HUES48 (cell line): Measurements from ENCODE around the gene RASGRF1.

ENCODE experiments used
- H3K27ac ChIP-seq: one replicate; pipeline ENCODE4 v1.7.0; 2013; ENCODE audit warnings: low read depth, low read length, inconsistent platforms
- H3K27me3 ChIP-seq: 2 replicates; pipeline ENCODE4 v1.6.1; 2013; ENCODE audit warnings: mild to moderate bottlenecking, low read length; ENCODE audit not compliant: control insufficient read depth, insufficient read depth
- H3K36me3 ChIP-seq: 2 replicates; pipeline ENCODE4 v1.6.1; 2013; ENCODE audit warnings: low read length; ENCODE audit not compliant: control insufficient read depth, insufficient read depth
- H3K4me1 ChIP-seq: 2 replicates; pipeline ENCODE4 v1.6.1; 2013; ENCODE audit warnings: mild to moderate bottlenecking, low read length; ENCODE audit not compliant: control insufficient read depth, insufficient read depth
- H3K4me3 ChIP-seq: 2 replicates; pipeline ENCODE4 v1.5.1; 2013; ENCODE audit warnings: mild to moderate bottlenecking, low read depth, low read length
- H3K9ac ChIP-seq: 2 replicates; pipeline ENCODE4 v1.6.1; 2013; ENCODE audit warnings: mild to moderate bottlenecking, low read depth, low read length, moderate library complexity
- H3K9me3 ChIP-seq: 2 replicates; pipeline ENCODE4 v1.6.1; 2013; ENCODE audit warnings: low read length; ENCODE audit not compliant: control insufficient read depth, insufficient read depth

RASGRF1 gene

DNA sequence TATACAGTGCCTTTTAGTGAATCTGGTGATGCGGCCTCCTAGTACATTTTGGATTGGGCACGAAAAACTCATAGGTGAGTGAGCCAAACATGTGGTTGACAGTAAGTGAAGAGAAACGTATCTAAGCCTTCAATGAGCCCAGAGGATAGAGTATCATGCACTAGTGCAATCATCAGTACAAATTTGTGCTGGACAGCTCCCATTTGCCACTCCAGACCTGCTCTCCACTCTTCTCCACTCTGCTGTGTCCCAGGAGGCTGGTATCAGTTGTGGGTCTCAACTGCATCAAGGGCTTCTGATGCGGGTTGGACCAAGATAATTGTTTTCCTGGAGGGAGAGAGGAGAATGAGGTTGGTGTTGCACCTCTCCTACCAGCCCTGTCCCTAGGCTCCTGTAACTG is 9.1 kb upstream of the RASGRF1 start:
- no peaks in the 10 kb centered on the region for H3K4me1 ChIP-seq
- H3K27ac ChIP-seq: no peak overlapping the region
- no peaks in the 10 kb centered on the region for H3K9me3 ChIP-seq
- no peaks in the 10 kb centered on the region for H3K36me3 ChIP-seq
- no peak overlapping the region for H3K4me3 ChIP-seq
- H3K27me3 ChIP-seq: peaks cover 42% of the 10 kb centered on the region
- no peak overlapping the region for H3K9ac ChIP-seq

DNA sequence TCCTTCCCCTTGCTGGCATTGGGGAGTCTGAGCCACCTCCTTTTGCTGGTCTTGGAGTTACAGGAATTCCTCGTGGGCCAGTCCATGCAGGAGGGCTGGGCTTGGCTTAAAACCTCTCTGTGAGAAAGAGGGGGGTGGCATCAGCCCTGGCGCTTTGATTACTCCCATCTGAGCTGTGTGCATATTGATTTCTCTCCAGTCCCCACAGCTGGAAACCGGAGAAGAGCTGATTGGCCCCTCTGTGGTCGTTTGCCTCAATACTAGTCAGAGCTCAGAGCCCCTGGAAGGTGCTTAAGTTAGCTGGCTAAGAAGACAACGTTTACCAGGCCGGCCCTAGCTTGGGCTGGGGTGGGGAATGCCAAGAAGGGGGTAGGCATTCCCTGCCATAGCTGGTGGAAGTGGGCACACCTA is 4.0 kb upstream of the RASGRF1 start:
- Histone ChIP-seq H3K4me1 (peaks cover 5% of the 10 kb centered on the region; the same call in 1 of the 2 replicates), H3K27me3 (peaks cover 72% of the 10 kb centered on the region), H3K9me3 (no peaks in the 10 kb centered on the region), H3K36me3 (no peaks in the 10 kb centered on the region), H3K4me3 (no peak overlapping the region), H3K9ac (no peak overlapping the region), H3K27ac (no peak overlapping the region)

GRCh38 chr15:79093352-79093935 is 2.9 kb upstream of the RASGRF1 start:
- H3K27me3 ChIP-seq: peaks cover 84% of the 10 kb centered on the region
- H3K9me3 ChIP-seq: no peaks in the 10 kb centered on the region
- no peak overlapping the region for H3K4me3 ChIP-seq
- H3K36me3 ChIP-seq: no peaks in the 10 kb centered on the region
- no peak overlapping the region for H3K27ac ChIP-seq
- peaks cover 10% of the 10 kb centered on the region for H3K4me1 ChIP-seq
- H3K9ac ChIP-seq: no peak overlapping the region

GRCh38 chr15:79092382-79092781 is 1.8 kb upstream of the RASGRF1 start:
- no peak overlapping the region for H3K9ac ChIP-seq
- H3K27ac ChIP-seq: no peak overlapping the region
- H3K4me1 ChIP-seq: peaks cover 10% of the 10 kb centered on the region
- no peaks in the 10 kb centered on the region for H3K9me3 ChIP-seq
- peaks cover 94% of the 10 kb centered on the region for H3K27me3 ChIP-seq
- H3K4me3 ChIP-seq: no peak overlapping the region
- no peaks in the 10 kb centered on the region for H3K36me3 ChIP-seq

- no peak overlapping the region for H3K9ac ChIP-seq
- no peaks in the 10 kb centered on the region for H3K36me3 ChIP-seq
- H3K4me1 ChIP-seq: peaks cover 10% of the 10 kb centered on the region
- peaks cover 95% of the 10 kb centered on the region for H3K27me3 ChIP-seq
- H3K9me3 ChIP-seq: no peaks in the 10 kb centered on the region
- H3K4me3 ChIP-seq: peak overlapping the region; percentile 68
- H3K27ac ChIP-seq: no peak overlapping the region
Measured at GRCh38 chr15:79091204-79091867, 756 bp upstream of the RASGRF1 start.

DNA sequence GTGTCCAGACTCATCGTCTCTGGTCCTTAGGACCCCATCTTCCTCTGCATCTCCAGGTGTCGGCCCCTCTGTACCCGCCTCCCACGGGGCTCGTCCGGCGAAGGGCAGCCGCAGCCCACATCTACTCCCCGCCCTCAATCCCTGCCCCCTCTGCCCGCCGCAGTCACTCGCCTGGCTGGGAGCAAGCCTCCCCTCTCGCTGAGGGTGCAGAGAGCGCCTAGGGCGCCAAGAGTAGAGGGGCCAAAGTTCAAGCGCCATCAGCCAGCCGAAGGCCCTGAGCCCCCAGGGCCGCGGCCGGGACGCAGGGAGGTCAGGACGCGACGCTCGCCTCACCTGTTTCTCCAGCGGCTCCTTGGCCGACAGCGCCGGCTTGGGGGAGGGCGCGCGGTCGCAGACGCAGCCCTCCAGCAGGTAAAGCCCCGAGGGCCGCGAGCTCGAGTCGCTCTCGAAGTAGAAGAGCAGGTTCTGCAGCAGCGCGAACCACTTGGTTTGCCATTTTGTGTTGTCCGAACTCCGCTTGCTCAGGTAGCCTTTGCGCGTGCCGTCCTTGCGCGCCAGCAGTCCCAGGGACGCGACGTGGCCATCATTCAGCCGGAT is 592 bp downstream of the RASGRF1 start:
- peaks cover 98% of the 10 kb centered on the region for H3K27me3 ChIP-seq
- peak overlapping the region; percentile 68 for H3K4me3 ChIP-seq
- no peaks in the 10 kb centered on the region for H3K9me3 ChIP-seq
- H3K27ac ChIP-seq: no peak overlapping the region
- H3K9ac ChIP-seq: no peak overlapping the region
- no peaks in the 10 kb centered on the region for H3K36me3 ChIP-seq
- peaks cover 10% of the 10 kb centered on the region for H3K4me1 ChIP-seq

DNA sequence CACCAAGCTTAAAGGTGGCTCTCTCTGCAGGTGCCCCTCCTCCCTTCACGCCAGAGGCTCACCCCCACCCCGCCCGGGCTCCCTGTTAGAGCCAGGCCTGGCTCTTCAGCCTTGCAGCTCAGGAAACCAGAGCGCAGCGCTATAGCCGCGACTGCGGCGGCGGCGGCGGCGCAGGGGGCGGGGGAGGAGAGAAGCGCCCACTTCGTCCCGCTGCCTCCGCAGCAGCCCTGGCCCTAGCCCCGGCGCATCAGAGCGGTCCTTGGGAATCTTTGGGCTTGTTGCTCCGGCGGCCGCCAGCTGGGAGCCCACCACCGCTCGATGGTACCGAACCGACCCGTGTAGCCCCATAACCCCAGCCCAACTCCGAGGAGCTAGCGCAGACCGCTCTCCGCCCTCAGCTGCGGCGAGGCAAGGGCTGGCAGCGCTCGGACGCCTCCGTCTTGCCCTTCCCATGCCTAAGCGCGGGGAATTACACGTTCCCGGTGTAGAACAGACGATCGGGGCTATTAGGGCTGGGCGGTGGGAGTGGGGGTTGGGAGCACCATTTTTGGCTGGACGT is 1.2 kb downstream of the RASGRF1 start:
- H3K27ac ChIP-seq: no peak overlapping the region
- H3K4me3 ChIP-seq: peak overlapping the region; percentile 68
- H3K9ac ChIP-seq: no peak overlapping the region
- no peaks in the 10 kb centered on the region for H3K9me3 ChIP-seq
- peaks cover 98% of the 10 kb centered on the region for H3K27me3 ChIP-seq
- no peaks in the 10 kb centered on the region for H3K36me3 ChIP-seq
- peaks cover 10% of the 10 kb centered on the region for H3K4me1 ChIP-seq

DNA sequence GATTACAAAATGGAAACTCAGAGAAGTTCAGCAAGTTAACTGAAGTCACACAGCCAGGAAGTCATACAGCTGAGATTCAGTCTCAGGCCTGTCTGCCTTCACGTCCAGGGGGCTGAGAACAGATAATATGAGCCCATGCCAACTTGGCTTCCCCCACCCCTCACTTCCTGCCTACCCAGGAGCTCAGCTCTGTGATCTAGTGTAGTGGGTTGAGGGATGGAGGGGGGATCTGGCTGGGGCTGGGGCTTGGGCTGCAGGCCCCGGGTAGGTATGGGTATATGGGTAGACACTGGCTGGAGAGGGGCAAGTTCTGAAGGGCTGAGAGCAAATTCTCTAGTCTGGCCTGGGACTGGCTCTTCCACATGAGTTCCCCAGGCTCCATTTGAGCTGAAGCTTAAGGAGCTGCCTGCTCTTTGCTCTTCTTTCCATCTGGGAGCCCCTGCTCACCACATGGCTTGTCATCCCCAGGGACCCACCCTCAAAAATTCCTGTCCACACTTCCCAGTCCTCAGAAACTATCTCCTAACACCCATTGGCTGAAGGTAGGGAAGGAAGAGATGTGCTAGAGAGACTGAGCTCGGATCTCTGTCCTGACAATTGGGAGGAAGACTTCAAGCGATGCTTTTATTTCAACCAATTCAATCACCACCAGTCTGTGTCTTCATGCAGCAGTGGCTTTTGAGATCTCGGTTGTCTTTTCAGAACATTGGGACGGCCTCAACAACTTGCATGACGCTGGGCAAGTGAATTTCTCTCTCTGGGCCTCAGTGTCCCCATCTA is 2.0 kb downstream of the RASGRF1 start:
- H3K9ac ChIP-seq: no peak overlapping the region
- H3K4me1 ChIP-seq: peaks cover 10% of the 10 kb centered on the region
- no peaks in the 10 kb centered on the region for H3K36me3 ChIP-seq
- no peak overlapping the region for H3K27ac ChIP-seq
- H3K4me3 ChIP-seq: peak overlapping the region; percentile 68; the same call in 1 of the 2 replicates
- no peaks in the 10 kb centered on the region for H3K9me3 ChIP-seq
- peaks cover 98% of the 10 kb centered on the region for H3K27me3 ChIP-seq

DNA sequence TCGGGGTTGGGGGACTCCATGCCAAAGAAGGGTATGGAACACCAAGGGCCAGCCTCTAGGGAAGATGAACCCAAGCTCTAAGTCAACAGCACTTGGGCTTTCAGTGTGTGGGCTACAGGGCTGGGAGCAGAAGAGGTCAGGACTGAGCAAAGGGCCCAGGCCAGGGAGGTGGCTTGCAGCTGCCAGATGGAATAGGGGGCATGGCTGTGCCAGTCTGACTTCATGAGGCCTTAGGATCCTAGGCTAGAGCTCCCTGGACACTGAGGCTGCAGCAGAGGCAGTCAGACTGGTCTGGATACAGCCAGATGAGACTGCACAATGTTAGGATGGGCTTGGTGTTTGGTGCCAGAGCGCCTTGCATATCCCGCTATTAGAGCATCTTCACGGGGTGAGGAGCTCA is 3.8 kb downstream of the RASGRF1 start:
- no peak overlapping the region for H3K4me3 ChIP-seq
- no peak overlapping the region for H3K9ac ChIP-seq
- peaks cover 10% of the 10 kb centered on the region for H3K4me1 ChIP-seq
- H3K27ac ChIP-seq: no peak overlapping the region
- peaks cover 88% of the 10 kb centered on the region for H3K27me3 ChIP-seq
- H3K9me3 ChIP-seq: no peaks in the 10 kb centered on the region
- H3K36me3 ChIP-seq: no peaks in the 10 kb centered on the region

GRCh38 chr15:79084308-79084968 is 6.1 kb downstream of the RASGRF1 start:
- Histone ChIP-seq H3K36me3 (no peaks in the 10 kb centered on the region), H3K4me1 (peaks cover 4% of the 10 kb centered on the region), H3K9ac (no peak overlapping the region), H3K27ac (no peak overlapping the region), H3K9me3 (no peaks in the 10 kb centered on the region), H3K27me3 (peaks cover 64% of the 10 kb centered on the region), H3K4me3 (no peak overlapping the region)
